Measurements from ENCODE around the gene PTPRN2. TPM values are rescaled to one million over a fixed set of nuclear protein-coding genes. Genes with fewer than 3 reads are reported as not detected.

The PTPRN2 gene
- total RNA-seq, 1 experiment from 2014 or later, result 2.1 TPM

DNA sequence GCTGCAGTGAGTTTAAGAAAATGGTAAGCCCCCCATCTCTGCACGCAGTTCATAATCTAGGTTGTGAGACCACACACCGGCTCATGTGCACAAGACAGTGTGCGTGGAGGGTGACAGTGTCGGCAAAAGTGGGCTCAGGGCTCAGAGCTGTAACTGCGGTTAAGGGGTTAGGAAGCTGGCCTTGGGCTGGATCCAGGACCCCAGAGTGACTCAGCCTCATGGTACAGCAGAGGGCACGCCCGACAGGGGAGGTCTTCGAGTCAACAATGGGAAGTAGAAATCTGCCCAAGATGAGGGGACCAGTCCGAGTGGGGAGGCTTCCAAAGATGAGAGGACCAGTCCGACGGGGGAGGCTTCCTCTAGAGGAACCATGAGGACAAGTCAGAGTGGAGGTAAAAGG lies 813.1 kb downstream of the PTPRN2 start (continued):
- TF ChIP-seq SP1 (IDR thresholded peaks at IDR 0.05; ENCODE audit: low read depth), result no peak
- no peak for TF ChIP-seq ZFX (IDR thresholded peaks at IDR 0.05)
- TF ChIP-seq, protein P1, sequence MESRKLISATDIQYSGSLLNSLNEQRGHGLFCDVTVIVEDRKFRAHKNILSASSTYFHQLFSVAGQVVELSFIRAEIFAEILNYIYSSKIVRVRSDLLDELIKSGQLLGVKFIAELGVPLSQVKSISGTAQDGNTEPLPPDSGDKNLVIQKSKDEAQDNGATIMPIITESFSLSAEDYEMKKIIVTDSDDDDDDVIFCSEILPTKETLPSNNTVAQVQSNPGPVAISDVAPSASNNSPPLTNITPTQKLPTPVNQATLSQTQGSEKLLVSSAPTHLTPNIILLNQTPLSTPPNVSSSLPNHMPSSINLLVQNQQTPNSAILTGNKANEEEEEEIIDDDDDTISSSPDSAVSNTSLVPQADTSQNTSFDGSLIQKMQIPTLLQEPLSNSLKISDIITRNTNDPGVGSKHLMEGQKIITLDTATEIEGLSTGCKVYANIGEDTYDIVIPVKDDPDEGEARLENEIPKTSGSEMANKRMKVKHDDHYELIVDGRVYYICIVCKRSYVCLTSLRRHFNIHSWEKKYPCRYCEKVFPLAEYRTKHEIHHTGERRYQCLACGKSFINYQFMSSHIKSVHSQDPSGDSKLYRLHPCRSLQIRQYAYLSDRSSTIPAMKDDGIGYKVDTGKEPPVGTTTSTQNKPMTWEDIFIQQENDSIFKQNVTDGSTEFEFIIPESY (IDR thresholded peaks at IDR 0.05; ENCODE audit: extremely low read depth, insufficient replicate concordance, low read length), result no peak

DNA sequence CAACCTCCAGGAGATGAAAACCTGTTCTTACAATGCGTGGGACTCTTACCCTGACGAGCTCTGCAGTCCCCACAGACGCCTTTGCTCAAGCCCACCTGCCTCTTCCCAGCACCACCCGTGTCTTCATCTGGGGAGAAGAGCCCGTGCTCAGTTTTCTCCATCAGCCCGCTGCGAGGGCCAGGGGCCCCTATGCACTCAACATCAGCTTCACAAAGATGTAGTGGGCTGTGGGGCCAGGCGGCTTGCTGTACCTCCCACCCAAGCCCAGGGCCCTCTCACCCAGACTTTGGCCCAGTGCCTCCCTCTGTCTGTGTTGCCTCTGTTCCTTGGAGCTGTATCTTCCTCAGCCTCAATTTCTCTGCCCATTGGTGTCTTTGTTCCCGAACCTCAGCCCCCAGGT lies 814.3 kb downstream of the PTPRN2 start:
- Histone ChIP-seq H3K9me2 (ENCODE audit: insufficient read depth) (no peaks in the 10 kb centered on the region), H4K20me1 (ENCODE audit: insufficient read depth) (no peaks in the 10 kb centered on the region), H3K27me3 (ENCODE audit: insufficient read depth, low read length) (peaks cover 16% of the 10 kb centered on the region; the same call in 1 of the 2 replicates), H3K4me2 (ENCODE audit: low read length) (no peak overlapping the region), H3K79me2 (ENCODE audit: insufficient read depth, low read length) (no peaks in the 10 kb centered on the region), H3K4me3 (replicated peaks in 1 of 2; ENCODE audit: low read depth in 1 of 2, low read length in 2 of 2) (no peak overlapping the region), H2AFZ (ENCODE audit: low read depth, low read length, poor library complexity, severe bottlenecking) (no peak overlapping the region), H3K9me3 (ENCODE audit: control insufficient read depth in 1 of 2, insufficient read depth in 1 of 2, low read depth in 1 of 2, low read length in 2 of 2) (peaks cover 3 to 7% of the 10 kb centered on the region in 2 experiments; a peak in 3 of 4 replicates), H3K36me3 (ENCODE audit: control insufficient read depth in 1 of 2, insufficient read depth in 2 of 2, low read length in 2 of 2) (no peaks in the 10 kb centered on the region), H3K4me1 (ENCODE audit: control insufficient read depth in 1 of 2, insufficient read depth in 2 of 2, low read length in 2 of 2) (no peaks in the 10 kb centered on the region), H3K9ac (ENCODE audit: low read length) (no peak overlapping the region), H3K27ac (ENCODE audit: low read depth, low read length) (no peak overlapping the region)
- DNase-seq (ENCODE audit: low read depth, low spot score) (no peak), ATAC-seq (no peak)
- CTCF ChIA-PET, result no interaction called here
- TF ChIP-seq TCF7L2 (IDR thresholded peaks at IDR 0.05; ENCODE audit: borderline replicate concordance, extremely low read depth, insufficient read depth, insufficient read length), result no peak
- no peak for TF ChIP-seq EZH2phosphoT487 (IDR thresholded peaks at IDR 0.05; ENCODE audit: borderline replicate concordance)
- TF ChIP-seq ZNF274 (IDR thresholded peaks at IDR 0.05; ENCODE audit: low read depth, low read length), result no peak
- no peak for TF ChIP-seq FOSL1 (IDR thresholded peaks at IDR 0.05; ENCODE audit: low read depth)
- no peak for TF ChIP-seq SRF (IDR thresholded peaks at IDR 0.05; ENCODE audit: low read depth)
- TF ChIP-seq YY1 (IDR thresholded peaks at IDR 0.05; ENCODE audit: extremely low read depth, insufficient replicate concordance, low read depth, low read length), result no peak
- TF ChIP-seq JUND (IDR thresholded peaks at IDR 0.05), result no peak
- no peak for TF ChIP-seq CBX3 (IDR thresholded peaks at IDR 0.05; ENCODE audit: low read depth)
- TF ChIP-seq POLR2AphosphoS5 (IDR thresholded peaks at IDR 0.05; ENCODE audit: low read depth, low read length), result no peak
- no peak for TF ChIP-seq SP1 (IDR thresholded peaks at IDR 0.05; ENCODE audit: low read depth)
- TF ChIP-seq, protein P2, sequence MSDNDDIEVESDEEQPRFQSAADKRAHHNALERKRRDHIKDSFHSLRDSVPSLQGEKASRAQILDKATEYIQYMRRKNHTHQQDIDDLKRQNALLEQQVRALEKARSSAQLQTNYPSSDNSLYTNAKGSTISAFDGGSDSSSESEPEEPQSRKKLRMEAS (IDR thresholded peaks at IDR 0.05), result no peak
- TF ChIP-seq, protein P3, sequence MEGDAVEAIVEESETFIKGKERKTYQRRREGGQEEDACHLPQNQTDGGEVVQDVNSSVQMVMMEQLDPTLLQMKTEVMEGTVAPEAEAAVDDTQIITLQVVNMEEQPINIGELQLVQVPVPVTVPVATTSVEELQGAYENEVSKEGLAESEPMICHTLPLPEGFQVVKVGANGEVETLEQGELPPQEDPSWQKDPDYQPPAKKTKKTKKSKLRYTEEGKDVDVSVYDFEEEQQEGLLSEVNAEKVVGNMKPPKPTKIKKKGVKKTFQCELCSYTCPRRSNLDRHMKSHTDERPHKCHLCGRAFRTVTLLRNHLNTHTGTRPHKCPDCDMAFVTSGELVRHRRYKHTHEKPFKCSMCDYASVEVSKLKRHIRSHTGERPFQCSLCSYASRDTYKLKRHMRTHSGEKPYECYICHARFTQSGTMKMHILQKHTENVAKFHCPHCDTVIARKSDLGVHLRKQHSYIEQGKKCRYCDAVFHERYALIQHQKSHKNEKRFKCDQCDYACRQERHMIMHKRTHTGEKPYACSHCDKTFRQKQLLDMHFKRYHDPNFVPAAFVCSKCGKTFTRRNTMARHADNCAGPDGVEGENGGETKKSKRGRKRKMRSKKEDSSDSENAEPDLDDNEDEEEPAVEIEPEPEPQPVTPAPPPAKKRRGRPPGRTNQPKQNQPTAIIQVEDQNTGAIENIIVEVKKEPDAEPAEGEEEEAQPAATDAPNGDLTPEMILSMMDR (IDR thresholded peaks at IDR 0.05 in 2 of 3, conservative IDR thresholded peaks at IDR 0.05 in 1 of 3; ENCODE audit: borderline replicate concordance in 1 of 3, insufficient read depth in 1 of 3, low read depth in 2 of 3, low read length in 2 of 3), result no peak
- TF ChIP-seq POLR2A (IDR thresholded peaks at IDR 0.05; ENCODE audit: borderline replicate concordance, extremely low read depth, insufficient read depth, insufficient read length), result no peak
- no peak for TF ChIP-seq ELF1 (IDR thresholded peaks at IDR 0.05; ENCODE audit: borderline replicate concordance, low read depth)
- no peak for TF ChIP-seq RAD21 (IDR thresholded peaks at IDR 0.05; ENCODE audit: low read depth)
- no peak for TF ChIP-seq EGR1 (IDR thresholded peaks at IDR 0.05; ENCODE audit: low read depth)
- TF ChIP-seq SIN3A (IDR thresholded peaks at IDR 0.05; ENCODE audit: low read depth), result no peak
- no TSS peak for BruUV-seq (replicated peaks)
- POLR2A ChIA-PET, result no interaction called here
- RAD21 ChIA-PET (ENCODE audit: low non-redundant PET in 1 of 2, low total read pairs in 2 of 2, uncharacterized antibody in 2 of 2, unreplicated experiment in 2 of 2), result no interaction called here
- intact Hi-C loops (cut with micrococcal nuclease), result no loop called here
